ENCODE results near the gene DGAT2. TPM values are rescaled to one million over a fixed set of nuclear protein-coding genes. Genes with fewer than 3 reads are reported as not detected.

Gene DGAT2
- polyA plus RNA-seq, 1 donor from 2014 or later = 2.7 TPM

DNA sequence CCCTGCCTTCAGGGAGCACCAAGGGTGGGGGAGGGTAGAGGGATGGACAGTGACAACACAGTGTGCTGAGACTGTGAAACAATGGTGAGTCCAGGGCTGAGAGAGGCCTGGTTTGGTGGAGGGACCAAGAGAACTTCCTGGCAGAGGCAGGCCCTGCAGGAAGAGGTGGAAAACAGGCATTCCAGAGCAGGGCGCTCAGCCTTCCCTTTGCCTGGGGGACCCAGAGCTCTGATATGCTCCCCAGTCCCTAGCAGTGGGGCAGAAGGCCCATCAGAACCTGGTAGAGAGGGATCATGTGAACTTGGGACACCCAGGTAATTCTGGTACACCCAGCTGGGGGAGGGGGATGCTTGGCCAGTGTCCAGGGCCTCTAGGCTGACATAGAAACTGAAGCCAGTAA, 29.2 kb downstream of the DGAT2 start:
- Histone ChIP-seq H3K27me3 (ENCODE audit: insufficient read depth, low read depth, low read length) (no peaks in the 10 kb centered on the region), H3K9me3 (ENCODE audit: low read length) (no peaks in the 10 kb centered on the region), H3F3A (ENCODE audit: insufficient read depth, low read length, poor library complexity, severe bottlenecking) (no peaks in the 10 kb centered on the region), H3K9ac (ENCODE audit: low read length) (no peak overlapping the region), H3K27ac (ENCODE audit: low read length) (no peak overlapping the region), H3K79me2 (replicated peaks; ENCODE audit: insufficient read depth, low read length) (no peaks in the 10 kb centered on the region), H2AFZ (ENCODE audit: low read depth, low read length) (no peak overlapping the region), H3K4me2 (ENCODE audit: low read length) (no peak overlapping the region), H4K20me1 (ENCODE audit: insufficient read depth) (no peaks in the 10 kb centered on the region), H3K9me2 (ENCODE audit: insufficient read depth, low read length) (no peaks in the 10 kb centered on the region), H3K36me3 (ENCODE audit: insufficient read depth, low read length) (no peaks in the 10 kb centered on the region), H3K4me3 (ENCODE audit: low read length) (no peak overlapping the region)
- no peak for TF ChIP-seq RAD21 (conservative IDR thresholded peaks at IDR 0.05)

GRCh38 chr11:75800136-75800675, 31.6 kb downstream of the DGAT2 start:
- H4K20me1 ChIP-seq (ENCODE audit: insufficient read depth) = no peaks in the 10 kb centered on the region
- no peaks in the 10 kb centered on the region for H3K36me3 ChIP-seq (ENCODE audit: insufficient read depth, low read length)
- H3F3A ChIP-seq (ENCODE audit: insufficient read depth, low read length, poor library complexity, severe bottlenecking) = no peaks in the 10 kb centered on the region
- no peaks in the 10 kb centered on the region for H3K9me2 ChIP-seq (ENCODE audit: insufficient read depth, low read length)
- H3K4me3 ChIP-seq (ENCODE audit: low read length) = no peak overlapping the region
- H3K79me2 ChIP-seq (replicated peaks; ENCODE audit: insufficient read depth, low read length) = no peaks in the 10 kb centered on the region
- no peaks in the 10 kb centered on the region for H3K9me3 ChIP-seq (ENCODE audit: low read length)
- H3K27me3 ChIP-seq (ENCODE audit: insufficient read depth, low read depth, low read length) = no peaks in the 10 kb centered on the region
- TF ChIP-seq EP300 (conservative IDR thresholded peaks at IDR 0.05; ENCODE audit: poor library complexity, severe bottlenecking) (no peak), RAD21 (conservative IDR thresholded peaks at IDR 0.05) (no peak), SMC3 (conservative IDR thresholded peaks at IDR 0.05; ENCODE audit: poor library complexity) (no peak), EZH2 (IDR thresholded peaks at IDR 0.05; ENCODE audit: borderline replicate concordance, insufficient read depth, low read length, poor library complexity, severe bottlenecking) (no peak), TAF1 (IDR thresholded peaks at IDR 0.05; ENCODE audit: low read depth) (no peak)
- no peak overlapping the region for H2AFZ ChIP-seq (ENCODE audit: low read depth, low read length)
- H3K9ac ChIP-seq (ENCODE audit: low read length) = no peak overlapping the region
- H3K27ac ChIP-seq (ENCODE audit: low read length) = no peak overlapping the region
- no peak overlapping the region for H3K4me2 ChIP-seq (ENCODE audit: low read length)

GRCh38 chr11:75800728-75801361, 32.3 kb downstream of the DGAT2 start:
- no peaks in the 10 kb centered on the region for H4K20me1 ChIP-seq (ENCODE audit: insufficient read depth)
- no peak overlapping the region for H2AFZ ChIP-seq (ENCODE audit: low read depth, low read length)
- TF ChIP-seq RAD21 (conservative IDR thresholded peaks at IDR 0.05) = no peak
- TF ChIP-seq CTCF (IDR thresholded peaks at IDR 0.05; ENCODE audit: poor library complexity, severe bottlenecking) = no peak
- TF ChIP-seq POLR2AphosphoS5 (IDR thresholded peaks at IDR 0.05) = no peak
- no peak for TF ChIP-seq SMC3 (conservative IDR thresholded peaks at IDR 0.05; ENCODE audit: poor library complexity)
- TF ChIP-seq EP300 (conservative IDR thresholded peaks at IDR 0.05; ENCODE audit: poor library complexity, severe bottlenecking) = no peak
- TF ChIP-seq TAF1 (IDR thresholded peaks at IDR 0.05; ENCODE audit: low read depth) = no peak
- no peak for TF ChIP-seq MXI1 (conservative IDR thresholded peaks at IDR 0.05; ENCODE audit: poor library complexity, severe bottlenecking)
- TF ChIP-seq, protein P1, sequence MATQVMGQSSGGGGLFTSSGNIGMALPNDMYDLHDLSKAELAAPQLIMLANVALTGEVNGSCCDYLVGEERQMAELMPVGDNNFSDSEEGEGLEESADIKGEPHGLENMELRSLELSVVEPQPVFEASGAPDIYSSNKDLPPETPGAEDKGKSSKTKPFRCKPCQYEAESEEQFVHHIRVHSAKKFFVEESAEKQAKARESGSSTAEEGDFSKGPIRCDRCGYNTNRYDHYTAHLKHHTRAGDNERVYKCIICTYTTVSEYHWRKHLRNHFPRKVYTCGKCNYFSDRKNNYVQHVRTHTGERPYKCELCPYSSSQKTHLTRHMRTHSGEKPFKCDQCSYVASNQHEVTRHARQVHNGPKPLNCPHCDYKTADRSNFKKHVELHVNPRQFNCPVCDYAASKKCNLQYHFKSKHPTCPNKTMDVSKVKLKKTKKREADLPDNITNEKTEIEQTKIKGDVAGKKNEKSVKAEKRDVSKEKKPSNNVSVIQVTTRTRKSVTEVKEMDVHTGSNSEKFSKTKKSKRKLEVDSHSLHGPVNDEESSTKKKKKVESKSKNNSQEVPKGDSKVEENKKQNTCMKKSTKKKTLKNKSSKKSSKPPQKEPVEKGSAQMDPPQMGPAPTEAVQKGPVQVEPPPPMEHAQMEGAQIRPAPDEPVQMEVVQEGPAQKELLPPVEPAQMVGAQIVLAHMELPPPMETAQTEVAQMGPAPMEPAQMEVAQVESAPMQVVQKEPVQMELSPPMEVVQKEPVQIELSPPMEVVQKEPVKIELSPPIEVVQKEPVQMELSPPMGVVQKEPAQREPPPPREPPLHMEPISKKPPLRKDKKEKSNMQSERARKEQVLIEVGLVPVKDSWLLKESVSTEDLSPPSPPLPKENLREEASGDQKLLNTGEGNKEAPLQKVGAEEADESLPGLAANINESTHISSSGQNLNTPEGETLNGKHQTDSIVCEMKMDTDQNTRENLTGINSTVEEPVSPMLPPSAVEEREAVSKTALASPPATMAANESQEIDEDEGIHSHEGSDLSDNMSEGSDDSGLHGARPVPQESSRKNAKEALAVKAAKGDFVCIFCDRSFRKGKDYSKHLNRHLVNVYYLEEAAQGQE (IDR thresholded peaks at IDR 0.05; ENCODE audit: borderline replicate concordance) = no peak
- H3K4me3 ChIP-seq (ENCODE audit: low read length) = no peak overlapping the region
- H3K4me2 ChIP-seq (ENCODE audit: low read length) = no peak overlapping the region
- H3K9me2 ChIP-seq (ENCODE audit: insufficient read depth, low read length) = no peaks in the 10 kb centered on the region
- no peak overlapping the region for H3K27ac ChIP-seq (ENCODE audit: low read length)
- H3K9ac ChIP-seq (ENCODE audit: low read length) = no peak overlapping the region
- H3K36me3 ChIP-seq (ENCODE audit: insufficient read depth, low read length) = no peaks in the 10 kb centered on the region
- H3K9me3 ChIP-seq (ENCODE audit: low read length) = no peaks in the 10 kb centered on the region
- H3F3A ChIP-seq (ENCODE audit: insufficient read depth, low read length, poor library complexity, severe bottlenecking) = no peaks in the 10 kb centered on the region
- H3K79me2 ChIP-seq (replicated peaks; ENCODE audit: insufficient read depth, low read length) = no peaks in the 10 kb centered on the region
- no peaks in the 10 kb centered on the region for H3K27me3 ChIP-seq (ENCODE audit: insufficient read depth, low read depth, low read length)

Data from neural cell (in vitro differentiated cells).